Measurements from ENCODE around the gene SETD6.
"Not testable (repeated sequence)": the region's sequence is repeated elsewhere in the genome, so short reads cannot be mapped to it uniquely, and the experiment has no call there.

- TF ChIP-seq, protein P1, sequence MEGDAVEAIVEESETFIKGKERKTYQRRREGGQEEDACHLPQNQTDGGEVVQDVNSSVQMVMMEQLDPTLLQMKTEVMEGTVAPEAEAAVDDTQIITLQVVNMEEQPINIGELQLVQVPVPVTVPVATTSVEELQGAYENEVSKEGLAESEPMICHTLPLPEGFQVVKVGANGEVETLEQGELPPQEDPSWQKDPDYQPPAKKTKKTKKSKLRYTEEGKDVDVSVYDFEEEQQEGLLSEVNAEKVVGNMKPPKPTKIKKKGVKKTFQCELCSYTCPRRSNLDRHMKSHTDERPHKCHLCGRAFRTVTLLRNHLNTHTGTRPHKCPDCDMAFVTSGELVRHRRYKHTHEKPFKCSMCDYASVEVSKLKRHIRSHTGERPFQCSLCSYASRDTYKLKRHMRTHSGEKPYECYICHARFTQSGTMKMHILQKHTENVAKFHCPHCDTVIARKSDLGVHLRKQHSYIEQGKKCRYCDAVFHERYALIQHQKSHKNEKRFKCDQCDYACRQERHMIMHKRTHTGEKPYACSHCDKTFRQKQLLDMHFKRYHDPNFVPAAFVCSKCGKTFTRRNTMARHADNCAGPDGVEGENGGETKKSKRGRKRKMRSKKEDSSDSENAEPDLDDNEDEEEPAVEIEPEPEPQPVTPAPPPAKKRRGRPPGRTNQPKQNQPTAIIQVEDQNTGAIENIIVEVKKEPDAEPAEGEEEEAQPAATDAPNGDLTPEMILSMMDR (IDR thresholded peaks at IDR 0.05): not testable (repeated sequence)
- not testable (repeated sequence) for TF ChIP-seq EZH2 (IDR thresholded peaks at IDR 0.05)
Observed at GRCh38 chr16:58565697-58566096, 50.4 kb downstream of the SETD6 start.
